K562 (cell line): ENCODE data around the gene KDM4C. TPM values are rescaled to one million over a fixed set of nuclear protein-coding genes. Genes with fewer than 3 reads are reported as not detected.

Source experiments
- ATAC-seq: fragments of 200-7000 bp; cut with Tn5 transposase; 3 replicates; pipeline ENCODE4 v1.9.1; 2020; ENCODE audit warnings: moderate library complexity
- BruUV-seq: library from RNA; stranded (reverse); fragments of 400-500 nt; replicated peaks from 2 replicates; lab custom pipeline; 2021; lab: Mats Ljungman, UMichigan
- CTCF ChIA-PET: fragments of 300-600 bp; formaldehyde crosslinking; extraction: SDS; loops from one replicate; lab custom pipeline; 2021; ENCODE audit warnings: low intra/inter-chr PET ratio; lab: Yijun Ruan, JAX
- POLR2A ChIA-PET: fragments of 300-600, 350-650 bp; sonication (Branson Sonifier 250); formaldehyde crosslinking; extraction: SDS; loops from one replicate; lab custom pipeline; 2021; ENCODE audit warnings: antibody characterized with exemption, inconsistent platforms; lab: Yijun Ruan, JAX
- DNase-seq, 4 experiments: peaks; one replicate each; pipeline versions ENCODE4 v3.0.0 to v3.0.0-alpha.2; 2011 to 2018; ENCODE audit warnings: low spot score in 3 of 4, mixed read lengths in 3 of 4; ENCODE audit errors: extremely low read depth in 1 of 4
- FAIRE-seq: peaks from 2 replicates; lab custom pipeline; 2011; peaks lifted over from hg19 to GRCh38; lab: Jason Lieb, UNC
- H2AFZ ChIP-seq: 2 replicates; pipeline ENCODE4 v1.6.0; 2011; ENCODE audit warnings: low read depth, low read length, control low read depth, inconsistent platforms
- H3K27ac ChIP-seq: fragments of 200-600 bp; 3 replicates; pipeline ENCODE4 v1.8.0; 2011; ENCODE audit warnings: low read depth, mild to moderate bottlenecking, control low read depth, inconsistent platforms, low read length, moderate library complexity, mixed read lengths; ENCODE audit errors: extremely low read depth
- H3K27me3 ChIP-seq, 2 experiments: fragments of 300-600 bp in 1 of 2; 2 replicates in 1 of 2; 3 replicates in 1 of 2; pipeline versions ENCODE4 v1.6.0 to v1.8.0; 2011; ENCODE audit warnings: inconsistent platforms in 2 of 2, low read length in 2 of 2, mild to moderate bottlenecking in 1 of 2, mixed read lengths in 1 of 2, moderate library complexity in 1 of 2; ENCODE audit not compliant: control insufficient read depth in 2 of 2, insufficient read depth in 2 of 2
- H3K36me3 ChIP-seq: fragments of 300-600 bp; 3 replicates; pipeline ENCODE4 v1.8.0; 2011; ENCODE audit warnings: mild to moderate bottlenecking, low read length, inconsistent platforms; ENCODE audit not compliant: control insufficient read depth, insufficient read depth
- H3K4me1 ChIP-seq, 2 experiments: fragments of 200-600 bp in 1 of 2; replicated peaks in 1 of 2; 2 replicates in 1 of 2; 3 replicates in 1 of 2; pipeline versions ENCODE4 v1.5.1 to v1.8.0; 2011; ENCODE audit warnings: inconsistent platforms in 2 of 2, low read length in 2 of 2, mild to moderate bottlenecking in 1 of 2, mixed read lengths in 1 of 2, moderate library complexity in 1 of 2; ENCODE audit not compliant: control insufficient read depth in 2 of 2, insufficient read depth in 2 of 2
- H3K4me2 ChIP-seq: 2 replicates; pipeline ENCODE4 v1.6.1; 2011; ENCODE audit warnings: low read length, control low read depth, inconsistent platforms, mixed read lengths; ENCODE audit not compliant: insufficient read depth
- H3K4me3 ChIP-seq: fragments of 200-600 bp; sonication (generic), shearing (Covaris generic); 2 replicates; pipeline ENCODE4 v1.5.1; 2016; ENCODE audit warnings: control low read depth, inconsistent platforms
- H3K79me2 ChIP-seq: fragments of 200-600 bp; 3 replicates; pipeline ENCODE4 v1.8.0; 2011; ENCODE audit warnings: low read length, inconsistent platforms; ENCODE audit not compliant: control insufficient read depth, insufficient read depth
- H3K9ac ChIP-seq, 2 experiments: 2 replicates each; pipeline versions ENCODE4 v1.6.0 to v1.6.1; 2011; ENCODE audit warnings: low read depth in 2 of 2, low read length in 2 of 2, control low read depth in 1 of 2, inconsistent platforms in 1 of 2, mild to moderate bottlenecking in 1 of 2, mixed read lengths in 1 of 2; ENCODE audit not compliant: insufficient read depth in 1 of 2
- H3K9me1 ChIP-seq: one replicate; pipeline ENCODE4 v1.6.0; 2011; ENCODE audit warnings: inconsistent platforms, mild to moderate bottlenecking, low read length, moderate library complexity; ENCODE audit not compliant: control insufficient read depth, insufficient read depth
- H3K9me3 ChIP-seq: replicated peaks from 2 replicates; pipeline ENCODE4 v1.5.1; 2011; ENCODE audit warnings: low read depth, low read length, inconsistent platforms; ENCODE audit not compliant: control insufficient read depth, insufficient read depth
- H4K20me1 ChIP-seq: replicated peaks from 2 replicates; pipeline ENCODE4 v1.6.1; 2011; ENCODE audit warnings: low read length, inconsistent platforms, mixed read lengths; ENCODE audit not compliant: control insufficient read depth, insufficient read depth
- FOSL1 ChIP-seq: fragments of 200-800 bp; sonication (Bioruptor generic); conservative IDR thresholded peaks from 2 replicates; pipeline ENCODE4 v1.6.1; 2016; ENCODE audit warnings: missing genetic modification characterization, missing compliant biosample characterization
- HOXB6 ChIP-seq: fragments of 250-450 bp; sonication (Bioruptor Pico); IDR thresholded peaks from 2 replicates; pipeline ENCODE4 v1.5.1; 2022; ENCODE audit warnings: mild to moderate bottlenecking, borderline replicate concordance
- PHB2 ChIP-seq: fragments of 450-650 bp; IDR thresholded peaks from 2 replicates; pipeline ENCODE4 v1.6.1; 2017; ENCODE audit warnings: low read depth
- WGBS: fragments of 100-300 bp; shearing (Covaris generic); methylation state at CpG from one replicate; pipeline ENCODE4 v1.1.6; 2016; ENCODE audit warnings: low coverage, mixed read lengths; ENCODE audit not compliant: insufficient coverage; ENCODE audit errors: missing lambda C conversion rate; 5-methylcytosine and 5-hydroxymethylcytosine counted together
- in situ Hi-C: fragments of 300-500 bp; cut with MboI; formaldehyde crosslinking; loops from 4 replicates; pipeline ENCODE4 v1.15.0; 2018; ENCODE audit warnings: inconsistent platforms, mixed read lengths
- intact Hi-C: fragments of 100-400 bp; cut with micrococcal nuclease; formaldehyde crosslinking; loops from 2 replicates; pipeline ENCODE4 v1.14.2; 2022
- polyA plus RNA-seq, 8 experiments: library from polyadenylated mRNA; depleted of rRNA in 4 of 8; stranded (reverse) in 5 of 8; unstranded in 3 of 8; fragments of >200 nt; fragmentation: Nextera tagmentation in 2 of 8; fragmentation: Illumina TruSeq in 1 of 8; extraction: Ambion mirVana in 2 of 8; extraction: Trizol in 1 of 8; gene quantifications; 2 replicates each; pipeline versions ENCODE4 v1.2.1 to v1.2.3, GENCODE V29; 2011 to 2014; ENCODE audit warnings: inconsistent platforms in 1 of 8, missing spikeins in 1 of 8
- total RNA-seq, 7 experiments: library from RNA; depleted of rRNA in 6 of 7; stranded (reverse); fragments of >200 nt in 6 of 7; fragmentation: Illumina TruSeq in 2 of 7; extraction: Trizol in 2 of 7; gene quantifications; 2 replicates each; pipeline versions ENCODE4 v1.2.1 to v1.2.3, GENCODE V29; 2011 to 2021; ENCODE audit warnings: low replicate concordance in 1 of 7
- TF ChIP-seq, protein P1 (sequence below): fragments of 250-450 bp; sonication (Bioruptor Pico); IDR thresholded peaks from 2 replicates; pipeline ENCODE4 v1.9.0; 2021; ENCODE audit warnings: mild to moderate bottlenecking
- TF ChIP-seq, protein P2 (sequence below), 2 experiments: IDR thresholded peaks in 1 of 2; conservative IDR thresholded peaks in 1 of 2; 2 replicates each; pipeline ENCODE4 v1.6.1; 2016; ENCODE audit warnings: low read depth in 2 of 2, mild to moderate bottlenecking in 1 of 2, missing compliant biosample characterization in 1 of 2, missing genetic modification characterization in 1 of 2, moderate library complexity in 1 of 2
- TF ChIP-seq, protein P3 (sequence below): fragments of 450-650 bp; IDR thresholded peaks from 2 replicates; pipeline ENCODE4 v1.6.1; 2018; ENCODE audit warnings: mild to moderate bottlenecking, low read depth; ENCODE audit not compliant: partially characterized antibody
- TF ChIP-seq, protein P4 (sequence below): fragments of 200-800 bp; sonication (Bioruptor generic); IDR thresholded peaks from 2 replicates; pipeline ENCODE4 v1.6.1; 2016; ENCODE audit warnings: missing genetic modification characterization, missing compliant biosample characterization

KDM4C gene
- total and polyA plus RNA-seq, 9 of the 15 experiments (the other 6 are each of a cell fraction or from before 2014, with no cell fraction given), result 5.4 to 17.0 (median 12.6) TPM

DNA sequence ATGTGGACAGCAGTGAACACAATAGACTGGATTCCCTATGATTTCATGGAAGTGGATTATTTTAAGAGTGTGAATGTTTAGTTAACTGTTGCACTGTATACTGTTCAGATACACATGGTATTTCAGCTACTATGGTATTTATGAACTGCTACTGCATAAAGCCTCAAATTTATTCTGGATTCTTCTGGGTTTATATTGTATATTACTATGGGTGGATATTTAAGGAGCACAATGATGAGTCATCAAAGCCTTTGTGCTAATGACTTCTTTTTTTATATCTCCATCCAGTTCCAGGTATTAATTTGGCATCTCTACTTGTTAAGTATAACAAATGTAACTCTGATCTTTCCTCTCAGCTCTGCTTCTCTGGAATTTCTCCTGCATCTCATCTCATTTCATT, 6.8 kb downstream of the KDM4C start (continued):
- no peak for TF ChIP-seq PHB2
- TF ChIP-seq, protein P1, sequence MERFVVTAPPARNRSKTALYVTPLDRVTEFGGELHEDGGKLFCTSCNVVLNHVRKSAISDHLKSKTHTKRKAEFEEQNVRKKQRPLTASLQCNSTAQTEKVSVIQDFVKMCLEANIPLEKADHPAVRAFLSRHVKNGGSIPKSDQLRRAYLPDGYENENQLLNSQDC (CRISPR knock-in tag), result no peak
- TF ChIP-seq HOXB6 (CRISPR knock-in tag), result no peak
- TF ChIP-seq, protein P2, sequence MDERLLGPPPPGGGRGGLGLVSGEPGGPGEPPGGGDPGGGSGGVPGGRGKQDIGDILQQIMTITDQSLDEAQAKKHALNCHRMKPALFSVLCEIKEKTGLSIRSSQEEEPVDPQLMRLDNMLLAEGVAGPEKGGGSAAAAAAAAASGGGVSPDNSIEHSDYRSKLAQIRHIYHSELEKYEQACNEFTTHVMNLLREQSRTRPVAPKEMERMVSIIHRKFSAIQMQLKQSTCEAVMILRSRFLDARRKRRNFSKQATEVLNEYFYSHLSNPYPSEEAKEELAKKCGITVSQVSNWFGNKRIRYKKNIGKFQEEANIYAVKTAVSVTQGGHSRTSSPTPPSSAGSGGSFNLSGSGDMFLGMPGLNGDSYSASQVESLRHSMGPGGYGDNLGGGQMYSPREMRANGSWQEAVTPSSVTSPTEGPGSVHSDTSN (CRISPR knock-in tag; IDR thresholded peaks at IDR 0.05; ENCODE audit: low read depth), result no peak
- TF ChIP-seq, protein P2 (tag; conservative IDR thresholded peaks at IDR 0.05; ENCODE audit: low read depth), result no peak

DNA sequence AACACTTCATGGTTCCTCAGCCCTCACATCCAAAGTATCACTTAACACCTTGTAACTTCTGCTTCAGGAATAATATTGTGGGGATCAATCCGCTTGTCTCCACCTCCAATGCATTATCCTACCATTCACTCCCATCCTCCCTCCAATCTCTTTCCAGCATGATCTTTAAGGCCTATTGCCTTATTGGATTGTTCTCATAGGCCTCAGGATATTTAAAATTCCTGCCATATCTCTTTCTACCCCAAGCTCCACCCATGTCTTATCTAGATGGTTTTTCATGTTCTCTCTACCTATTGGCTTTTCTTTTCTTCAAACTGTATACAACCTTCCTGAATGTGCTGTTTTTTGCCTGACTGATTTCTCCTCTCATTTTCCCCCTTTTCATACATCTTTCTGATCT, 7.2 kb downstream of the KDM4C start:
- 86% methylated on average over 1 of the region's 1 CpG for WGBS
- DNase-seq (no peak), FAIRE-seq (no peak), ATAC-seq (peak; percentile 33; the same call in 2 of the 3 replicates)
- BruUV-seq, result no TSS peak
- Histone ChIP-seq H3K27ac (no peak overlapping the region; the same call in 2 of the 3 replicates), H3K9me3 (no peaks in the 10 kb centered on the region), H3K9me1 (no peaks in the 10 kb centered on the region), H3K4me3 (no peak overlapping the region), H4K20me1 (peaks cover 3% of the 10 kb centered on the region; the same call in 1 of the 2 replicates), H2AFZ (no peak overlapping the region), H3K4me2 (no peak overlapping the region; the same call in 1 of the 2 replicates), H3K9ac (no peak overlapping the region), H3K27me3 (no peaks in the 10 kb centered on the region), H3K4me1 (peaks cover 4 to 11% of the 10 kb centered on the region in 2 experiments; a peak in 3 of 5 replicates), H3K79me2 (peaks cover 83% of the 10 kb centered on the region), H3K36me3 (no peaks in the 10 kb centered on the region)
- in situ Hi-C loops, result no loop called here
- ChIA-PET CTCF (no interaction called here), POLR2A (no interaction called here)
- intact Hi-C loops, result no loop called here
- 0 out of 2 replicates have a peak, but pooled peaks have one; percentile 1 for TF ChIP-seq FOSL1 (tag)
- TF ChIP-seq, protein P3, sequence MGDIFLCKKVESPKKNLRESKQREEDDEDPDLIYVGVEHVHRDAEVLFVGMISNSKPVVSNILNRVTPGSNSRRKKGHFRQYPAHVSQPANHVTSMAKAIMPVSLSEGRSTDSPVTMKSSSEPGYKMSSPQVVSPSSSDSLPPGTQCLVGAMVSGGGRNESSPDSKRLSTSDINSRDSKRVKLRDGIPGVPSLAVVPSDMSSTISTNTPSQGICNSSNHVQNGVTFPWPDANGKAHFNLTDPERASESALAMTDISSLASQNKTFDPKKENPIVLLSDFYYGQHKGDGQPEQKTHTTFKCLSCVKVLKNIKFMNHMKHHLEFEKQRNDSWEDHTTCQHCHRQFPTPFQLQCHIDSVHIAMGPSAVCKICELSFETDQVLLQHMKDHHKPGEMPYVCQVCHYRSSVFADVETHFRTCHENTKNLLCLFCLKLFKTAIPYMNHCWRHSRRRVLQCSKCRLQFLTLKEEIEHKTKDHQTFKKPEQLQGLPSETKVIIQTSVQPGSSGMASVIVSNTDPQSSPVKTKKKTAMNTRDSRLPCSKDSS, result no peak
- TF ChIP-seq, protein P4, sequence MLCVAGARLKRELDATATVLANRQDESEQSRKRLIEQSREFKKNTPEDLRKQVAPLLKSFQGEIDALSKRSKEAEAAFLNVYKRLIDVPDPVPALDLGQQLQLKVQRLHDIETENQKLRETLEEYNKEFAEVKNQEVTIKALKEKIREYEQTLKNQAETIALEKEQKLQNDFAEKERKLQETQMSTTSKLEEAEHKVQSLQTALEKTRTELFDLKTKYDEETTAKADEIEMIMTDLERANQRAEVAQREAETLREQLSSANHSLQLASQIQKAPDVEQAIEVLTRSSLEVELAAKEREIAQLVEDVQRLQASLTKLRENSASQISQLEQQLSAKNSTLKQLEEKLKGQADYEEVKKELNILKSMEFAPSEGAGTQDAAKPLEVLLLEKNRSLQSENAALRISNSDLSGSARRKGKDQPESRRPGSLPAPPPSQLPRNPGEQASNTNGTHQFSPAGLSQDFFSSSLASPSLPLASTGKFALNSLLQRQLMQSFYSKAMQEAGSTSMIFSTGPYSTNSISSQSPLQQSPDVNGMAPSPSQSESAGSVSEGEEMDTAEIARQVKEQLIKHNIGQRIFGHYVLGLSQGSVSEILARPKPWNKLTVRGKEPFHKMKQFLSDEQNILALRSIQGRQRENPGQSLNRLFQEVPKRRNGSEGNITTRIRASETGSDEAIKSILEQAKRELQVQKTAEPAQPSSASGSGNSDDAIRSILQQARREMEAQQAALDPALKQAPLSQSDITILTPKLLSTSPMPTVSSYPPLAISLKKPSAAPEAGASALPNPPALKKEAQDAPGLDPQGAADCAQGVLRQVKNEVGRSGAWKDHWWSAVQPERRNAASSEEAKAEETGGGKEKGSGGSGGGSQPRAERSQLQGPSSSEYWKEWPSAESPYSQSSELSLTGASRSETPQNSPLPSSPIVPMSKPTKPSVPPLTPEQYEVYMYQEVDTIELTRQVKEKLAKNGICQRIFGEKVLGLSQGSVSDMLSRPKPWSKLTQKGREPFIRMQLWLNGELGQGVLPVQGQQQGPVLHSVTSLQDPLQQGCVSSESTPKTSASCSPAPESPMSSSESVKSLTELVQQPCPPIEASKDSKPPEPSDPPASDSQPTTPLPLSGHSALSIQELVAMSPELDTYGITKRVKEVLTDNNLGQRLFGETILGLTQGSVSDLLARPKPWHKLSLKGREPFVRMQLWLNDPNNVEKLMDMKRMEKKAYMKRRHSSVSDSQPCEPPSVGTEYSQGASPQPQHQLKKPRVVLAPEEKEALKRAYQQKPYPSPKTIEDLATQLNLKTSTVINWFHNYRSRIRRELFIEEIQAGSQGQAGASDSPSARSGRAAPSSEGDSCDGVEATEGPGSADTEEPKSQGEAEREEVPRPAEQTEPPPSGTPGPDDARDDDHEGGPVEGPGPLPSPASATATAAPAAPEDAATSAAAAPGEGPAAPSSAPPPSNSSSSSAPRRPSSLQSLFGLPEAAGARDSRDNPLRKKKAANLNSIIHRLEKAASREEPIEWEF (CRISPR knock-in tag), result no peak
